ENCODE data around the gene PHACTR1.

The PHACTR1 gene

DNA sequence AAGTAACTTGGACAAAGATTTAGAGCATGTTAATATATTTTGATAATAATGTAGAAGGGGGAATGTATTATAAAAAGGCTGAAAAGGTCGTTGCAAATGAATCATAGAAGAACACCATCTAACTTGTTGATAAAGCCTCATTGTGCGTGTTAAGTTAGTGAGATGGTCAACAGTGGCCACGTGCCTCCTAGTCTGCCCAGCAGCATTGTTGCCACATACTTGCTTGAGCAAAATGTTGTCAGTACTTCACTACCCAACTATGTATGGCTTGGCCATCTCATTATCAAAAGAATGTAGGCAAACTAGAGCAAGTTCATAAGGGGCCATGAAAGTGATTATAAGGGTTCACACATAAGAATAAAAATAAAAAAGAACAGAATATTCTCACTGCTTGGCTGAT, 84.6 kb downstream of the PHACTR1 start:
- Histone ChIP-seq H3K36me3 (ENCODE audit: insufficient read depth, low read length) (no peaks in the 10 kb centered on the region), H3K27ac (ENCODE audit: low read depth, low read length) (no peak overlapping the region), H3K4me1 (ENCODE audit: control insufficient read depth, insufficient read depth, low read length, unreplicated experiment) (no peaks in the 10 kb centered on the region), H3K4me3 (ENCODE audit: low read depth, low read length) (no peak overlapping the region), H2AFZ (ENCODE audit: low read length, unreplicated experiment) (no peak overlapping the region), H3K79me2 (ENCODE audit: control insufficient read depth, insufficient read depth, low read length, unreplicated experiment) (no peaks in the 10 kb centered on the region), H3K27me3 (ENCODE audit: insufficient read depth, low read length) (no peaks in the 10 kb centered on the region)

GRCh38 chr6:12802440-12802839, 85.9 kb downstream of the PHACTR1 start:
- Histone ChIP-seq H3K36me3 (ENCODE audit: insufficient read depth, low read length) (no peaks in the 10 kb centered on the region), H3K79me2 (ENCODE audit: control insufficient read depth, insufficient read depth, low read length, unreplicated experiment) (no peaks in the 10 kb centered on the region), H3K4me1 (ENCODE audit: control insufficient read depth, insufficient read depth, low read length, unreplicated experiment) (no peaks in the 10 kb centered on the region), H3K27me3 (ENCODE audit: insufficient read depth, low read length) (no peaks in the 10 kb centered on the region), H3K27ac (ENCODE audit: low read depth, low read length) (no peak overlapping the region), H3K4me3 (ENCODE audit: low read depth, low read length) (no peak overlapping the region), H2AFZ (ENCODE audit: low read length, unreplicated experiment) (no peak overlapping the region)

DNA sequence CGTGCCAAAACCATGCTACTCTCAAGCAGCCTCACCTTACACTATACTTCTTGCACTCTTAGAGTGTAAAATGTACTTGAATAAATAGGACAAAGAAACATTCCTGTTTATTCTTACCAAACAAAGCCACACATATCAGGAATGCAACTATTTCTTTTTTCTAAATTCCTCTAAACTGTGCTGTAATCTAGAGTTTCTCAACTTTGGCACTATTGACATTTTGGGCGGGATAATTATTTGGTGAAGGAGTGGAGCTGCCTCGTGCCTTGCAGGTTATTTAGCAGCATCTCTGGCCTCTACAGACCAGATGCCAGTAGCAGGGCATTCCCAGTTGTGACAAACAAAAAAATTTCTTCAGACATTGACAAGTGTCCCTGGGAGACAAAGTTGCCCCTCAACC, 86.9 kb downstream of the PHACTR1 start:
- no peak overlapping the region for H3K4me3 ChIP-seq (ENCODE audit: low read depth, low read length)
- no peak overlapping the region for H3K27ac ChIP-seq (ENCODE audit: low read depth, low read length)
- H3K27me3 ChIP-seq (ENCODE audit: insufficient read depth, low read length) = no peaks in the 10 kb centered on the region
- H3K4me1 ChIP-seq (ENCODE audit: control insufficient read depth, insufficient read depth, low read length, unreplicated experiment) = no peaks in the 10 kb centered on the region
- H2AFZ ChIP-seq (ENCODE audit: low read length, unreplicated experiment) = no peak overlapping the region
- H3K36me3 ChIP-seq (ENCODE audit: insufficient read depth, low read length) = no peaks in the 10 kb centered on the region
- no peaks in the 10 kb centered on the region for H3K79me2 ChIP-seq (ENCODE audit: control insufficient read depth, insufficient read depth, low read length, unreplicated experiment)

DNA sequence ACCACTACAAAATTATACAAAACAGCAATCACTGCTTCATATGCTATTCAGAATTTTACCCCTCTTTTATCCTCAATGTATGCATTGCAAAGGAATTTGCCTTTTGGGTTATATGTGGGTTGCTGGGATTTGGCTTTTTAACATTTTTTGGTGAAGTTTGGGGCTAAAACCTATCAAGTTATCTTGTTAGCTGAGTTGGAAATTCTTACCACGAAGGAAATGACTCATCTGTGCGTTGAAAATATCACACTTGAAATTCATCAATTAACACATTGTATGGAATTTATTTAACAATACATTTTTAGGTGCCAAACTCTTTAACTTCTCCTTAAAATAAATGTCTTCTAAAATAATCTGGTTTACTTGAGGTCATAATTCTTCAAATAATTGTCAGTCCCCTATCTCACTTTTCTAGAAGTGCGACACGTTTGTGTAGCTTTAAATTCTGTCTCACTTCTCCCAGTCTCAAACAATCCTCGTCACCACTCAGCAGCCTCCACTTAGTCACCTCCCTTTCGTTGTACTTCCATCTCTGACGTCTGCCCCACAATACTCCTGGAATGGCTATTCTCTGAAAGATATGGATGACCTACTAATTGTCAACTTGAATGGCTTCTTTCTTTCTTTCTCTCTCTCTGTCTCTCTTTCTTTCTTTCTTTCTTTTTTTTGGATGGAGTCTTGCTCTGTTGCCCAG, 88.5 kb downstream of the PHACTR1 start:
- Histone ChIP-seq H3K4me3 (ENCODE audit: low read depth, low read length) (no peak overlapping the region), H2AFZ (ENCODE audit: low read length, unreplicated experiment) (no peak overlapping the region), H3K4me1 (ENCODE audit: control insufficient read depth, insufficient read depth, low read length, unreplicated experiment) (no peaks in the 10 kb centered on the region), H3K79me2 (ENCODE audit: control insufficient read depth, insufficient read depth, low read length, unreplicated experiment) (no peaks in the 10 kb centered on the region), H3K27ac (ENCODE audit: low read depth, low read length) (no peak overlapping the region), H3K36me3 (ENCODE audit: insufficient read depth, low read length) (no peaks in the 10 kb centered on the region), H3K27me3 (ENCODE audit: insufficient read depth, low read length) (no peaks in the 10 kb centered on the region)

DNA sequence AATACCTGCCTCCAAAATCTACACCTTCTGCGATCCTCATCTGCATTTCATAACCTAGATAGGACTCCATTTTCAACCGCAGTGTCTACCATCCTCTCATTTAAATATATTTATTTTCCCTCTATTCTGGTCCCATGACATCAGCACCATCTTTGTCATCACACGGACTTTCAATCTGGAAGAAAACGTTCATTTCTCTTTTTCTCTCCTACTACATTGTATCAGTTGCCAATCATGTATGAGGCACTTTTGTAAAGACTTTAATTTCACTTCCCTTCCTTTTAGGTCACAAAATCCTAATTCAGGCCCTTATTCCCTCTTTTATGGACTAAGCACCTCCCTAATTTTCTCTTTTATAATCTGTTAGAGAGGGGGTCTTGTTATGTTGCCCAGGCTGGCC, 89.6 kb downstream of the PHACTR1 start:
- Histone ChIP-seq H3K27me3 (ENCODE audit: insufficient read depth, low read length) (no peaks in the 10 kb centered on the region), H3K4me3 (ENCODE audit: low read depth, low read length) (no peak overlapping the region), H3K27ac (ENCODE audit: low read depth, low read length) (no peak overlapping the region), H3K4me1 (ENCODE audit: control insufficient read depth, insufficient read depth, low read length, unreplicated experiment) (no peaks in the 10 kb centered on the region), H2AFZ (ENCODE audit: low read length, unreplicated experiment) (no peak overlapping the region), H3K36me3 (ENCODE audit: insufficient read depth, low read length) (no peaks in the 10 kb centered on the region), H3K79me2 (ENCODE audit: control insufficient read depth, insufficient read depth, low read length, unreplicated experiment) (no peaks in the 10 kb centered on the region)

- H3K4me3 ChIP-seq (ENCODE audit: low read depth, low read length) = no peak overlapping the region
- H2AFZ ChIP-seq (ENCODE audit: low read length, unreplicated experiment) = no peak overlapping the region
- no peaks in the 10 kb centered on the region for H3K27me3 ChIP-seq (ENCODE audit: insufficient read depth, low read length)
- no peaks in the 10 kb centered on the region for H3K4me1 ChIP-seq (ENCODE audit: control insufficient read depth, insufficient read depth, low read length, unreplicated experiment)
- H3K79me2 ChIP-seq (ENCODE audit: control insufficient read depth, insufficient read depth, low read length, unreplicated experiment) = no peaks in the 10 kb centered on the region
- H3K27ac ChIP-seq (ENCODE audit: low read depth, low read length) = no peak overlapping the region
- no peaks in the 10 kb centered on the region for H3K36me3 ChIP-seq (ENCODE audit: insufficient read depth, low read length)
These were observed 90.2 kb downstream of the PHACTR1 start for GRCh38 chr6:12806796-12807195.

GRCh38 chr6:12811519-12811918, 95.0 kb downstream of the PHACTR1 start:
- Histone ChIP-seq H2AFZ (ENCODE audit: low read length, unreplicated experiment) (no peak overlapping the region), H3K36me3 (ENCODE audit: insufficient read depth, low read length) (no peaks in the 10 kb centered on the region), H3K79me2 (ENCODE audit: control insufficient read depth, insufficient read depth, low read length, unreplicated experiment) (no peaks in the 10 kb centered on the region), H3K27ac (ENCODE audit: low read depth, low read length) (no peak overlapping the region), H3K4me1 (ENCODE audit: control insufficient read depth, insufficient read depth, low read length, unreplicated experiment) (no peaks in the 10 kb centered on the region), H3K27me3 (ENCODE audit: insufficient read depth, low read length) (no peaks in the 10 kb centered on the region), H3K4me3 (ENCODE audit: low read depth, low read length) (no peak overlapping the region)

- H3K36me3 ChIP-seq (ENCODE audit: insufficient read depth, low read length) = no peaks in the 10 kb centered on the region
- H3K79me2 ChIP-seq (ENCODE audit: control insufficient read depth, insufficient read depth, low read length, unreplicated experiment) = no peaks in the 10 kb centered on the region
- no peak overlapping the region for H3K4me3 ChIP-seq (ENCODE audit: low read depth, low read length)
- H2AFZ ChIP-seq (ENCODE audit: low read length, unreplicated experiment) = no peak overlapping the region
- no peaks in the 10 kb centered on the region for H3K4me1 ChIP-seq (ENCODE audit: control insufficient read depth, insufficient read depth, low read length, unreplicated experiment)
- H3K27me3 ChIP-seq (ENCODE audit: insufficient read depth, low read length) = no peaks in the 10 kb centered on the region
- H3K27ac ChIP-seq (ENCODE audit: low read depth, low read length) = no peak overlapping the region
These were observed 96.8 kb downstream of the PHACTR1 start for GRCh38 chr6:12813321-12813720.

DNA sequence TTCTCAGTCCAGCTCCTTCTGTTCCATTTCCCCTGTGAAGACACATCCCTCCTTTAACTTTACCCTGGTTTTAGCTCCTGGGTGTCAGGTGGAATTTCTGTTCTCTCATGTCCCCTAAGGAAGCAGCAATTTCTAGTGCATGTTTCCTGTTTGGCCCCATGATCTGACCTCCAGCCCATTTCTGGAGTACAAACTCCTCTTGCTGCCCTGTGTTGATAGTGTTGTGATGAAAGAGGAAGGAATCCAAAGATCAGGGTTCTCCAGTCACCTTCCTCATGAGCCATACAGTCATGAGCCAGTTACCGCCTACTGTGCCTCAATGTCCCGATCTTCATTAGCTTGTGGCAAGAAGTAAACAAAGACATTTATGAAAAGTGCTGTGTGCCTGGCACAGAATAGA, 97.4 kb downstream of the PHACTR1 start:
- Histone ChIP-seq H3K27me3 (ENCODE audit: insufficient read depth, low read length) (no peaks in the 10 kb centered on the region), H3K79me2 (ENCODE audit: control insufficient read depth, insufficient read depth, low read length, unreplicated experiment) (no peaks in the 10 kb centered on the region), H3K4me3 (ENCODE audit: low read depth, low read length) (no peak overlapping the region), H3K36me3 (ENCODE audit: insufficient read depth, low read length) (no peaks in the 10 kb centered on the region), H2AFZ (ENCODE audit: low read length, unreplicated experiment) (no peak overlapping the region), H3K4me1 (ENCODE audit: control insufficient read depth, insufficient read depth, low read length, unreplicated experiment) (no peaks in the 10 kb centered on the region), H3K27ac (ENCODE audit: low read depth, low read length) (no peak overlapping the region)

DNA sequence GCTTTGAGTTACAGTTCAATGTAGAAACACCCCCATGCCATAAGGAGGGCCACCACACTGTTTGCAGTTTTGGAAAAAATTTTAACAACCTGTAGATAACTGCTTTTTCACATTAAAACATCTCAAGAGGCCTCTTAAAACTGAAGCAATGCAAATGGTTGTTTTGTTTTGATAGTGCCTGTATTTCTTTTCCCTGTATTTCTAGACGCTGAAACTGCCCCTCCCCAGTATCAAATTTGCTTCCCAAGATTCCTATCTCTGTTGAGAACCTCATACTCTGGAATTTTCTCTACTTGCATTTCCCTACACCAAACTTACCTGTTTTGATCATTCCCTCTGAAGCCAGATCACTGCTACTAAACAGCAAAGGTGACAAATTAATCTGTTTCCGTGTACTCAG, 98.5 kb downstream of the PHACTR1 start:
- H3K4me3 ChIP-seq (ENCODE audit: low read depth, low read length) = no peak overlapping the region
- H3K27ac ChIP-seq (ENCODE audit: low read depth, low read length) = no peak overlapping the region
- no peaks in the 10 kb centered on the region for H3K4me1 ChIP-seq (ENCODE audit: control insufficient read depth, insufficient read depth, low read length, unreplicated experiment)
- no peaks in the 10 kb centered on the region for H3K36me3 ChIP-seq (ENCODE audit: insufficient read depth, low read length)
- no peak overlapping the region for H2AFZ ChIP-seq (ENCODE audit: low read length, unreplicated experiment)
- H3K79me2 ChIP-seq (ENCODE audit: control insufficient read depth, insufficient read depth, low read length, unreplicated experiment) = no peaks in the 10 kb centered on the region
- H3K27me3 ChIP-seq (ENCODE audit: insufficient read depth, low read length) = no peaks in the 10 kb centered on the region

DNA sequence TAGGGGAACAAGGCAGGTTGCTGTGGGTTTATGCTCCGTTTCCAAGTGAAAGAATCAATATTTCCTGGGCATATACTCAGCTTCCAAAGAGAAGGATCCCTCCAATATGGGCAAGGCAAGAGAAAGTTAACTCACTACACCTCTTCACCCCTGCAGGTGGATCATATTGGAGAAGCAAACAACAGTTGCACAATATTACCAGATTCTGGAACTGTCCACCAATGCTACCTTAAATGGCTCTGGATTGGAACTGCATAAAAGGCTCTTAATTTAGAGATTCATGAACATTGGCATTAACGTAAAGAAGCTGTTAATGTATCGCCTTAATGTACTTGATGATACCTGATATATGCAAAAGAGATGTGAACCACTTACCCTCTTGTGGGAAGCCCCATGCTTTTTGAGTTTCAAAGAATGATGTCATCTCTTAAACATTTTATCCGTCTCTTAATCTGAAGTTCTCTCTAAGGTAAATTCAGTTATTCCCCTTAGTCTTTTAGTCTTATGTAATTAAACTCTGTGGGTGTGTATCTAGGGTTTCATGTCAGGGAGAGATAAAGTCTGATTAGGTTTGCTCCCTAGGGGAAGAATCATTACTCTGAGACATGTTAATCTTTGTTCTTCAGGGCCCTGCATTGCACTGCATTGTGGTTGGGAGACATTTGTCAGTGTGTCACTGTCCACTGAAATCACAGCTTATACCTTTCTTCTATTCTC, 99.5 kb downstream of the PHACTR1 start:
- H3K4me3 ChIP-seq (ENCODE audit: low read depth, low read length) = no peak overlapping the region
- H2AFZ ChIP-seq (ENCODE audit: low read length, unreplicated experiment) = no peak overlapping the region
- H3K36me3 ChIP-seq (ENCODE audit: insufficient read depth, low read length) = no peaks in the 10 kb centered on the region
- no peak overlapping the region for H3K27ac ChIP-seq (ENCODE audit: low read depth, low read length)
- no peaks in the 10 kb centered on the region for H3K27me3 ChIP-seq (ENCODE audit: insufficient read depth, low read length)
- no peaks in the 10 kb centered on the region for H3K79me2 ChIP-seq (ENCODE audit: control insufficient read depth, insufficient read depth, low read length, unreplicated experiment)
- H3K4me1 ChIP-seq (ENCODE audit: control insufficient read depth, insufficient read depth, low read length, unreplicated experiment) = no peaks in the 10 kb centered on the region

Data from ACC112 (cell line).